Activated naive CD8-positive, alpha-beta T cell treated with anti-CD3 and anti-CD28 coated beads, Interleukin-2, amount 50 U/mL, for 24 hours (primary cell): ENCODE results near the gene GRM7.

Experiments
- ATAC-seq: fragments of 150-1000 bp; cut with Tn5 transposase; one replicate; pipeline ENCODE4 v1.10.0; 2021
- DNase-seq: peaks from one replicate; pipeline ENCODE4 v3.0.0; 2021
- H3K27ac Mint-ChIP-seq: one replicate; pipeline ENCODE4 v1.8.0; 2021; ENCODE audit warnings: mild to moderate bottlenecking, mixed read lengths
- H3K27me3 Mint-ChIP-seq: one replicate; pipeline ENCODE4 v1.8.0; 2021; ENCODE audit warnings: mixed read lengths
- H3K36me3 Mint-ChIP-seq: one replicate; pipeline ENCODE4 v1.8.0; 2021; ENCODE audit warnings: low read depth, mixed read lengths
- H3K4me1 Mint-ChIP-seq: one replicate; pipeline ENCODE4 v1.8.0; 2021; ENCODE audit warnings: mixed read lengths
- H3K4me3 Mint-ChIP-seq: one replicate; pipeline ENCODE4 v1.8.0; 2021; ENCODE audit warnings: mild to moderate bottlenecking, moderate library complexity, mixed read lengths
- H3K9me3 Mint-ChIP-seq: one replicate; pipeline ENCODE4 v1.8.0; 2021; ENCODE audit warnings: mixed read lengths

GRM7 gene

DNA sequence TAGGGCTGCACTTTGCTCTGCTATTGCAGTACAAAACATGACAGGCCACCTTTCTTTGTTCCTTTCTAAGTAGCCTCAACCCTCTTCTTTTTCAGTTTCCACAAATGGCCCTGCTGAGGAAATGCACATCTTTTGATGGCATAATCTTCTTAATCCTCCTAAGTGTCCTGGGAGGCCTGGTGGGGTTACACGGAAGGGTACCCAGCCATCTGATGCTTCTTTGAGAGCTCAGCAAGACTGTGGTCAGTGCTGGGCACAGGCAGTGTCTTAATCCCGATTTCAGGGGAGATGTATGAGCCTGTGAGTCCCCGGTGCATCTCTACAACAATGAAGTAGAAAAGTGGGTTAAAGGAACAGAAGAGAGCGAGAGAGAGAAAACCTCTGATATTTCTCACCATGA is 404.8 kb downstream of the GRM7 start:
- Mint-ChIP-seq H3K27me3 (no peaks in the 10 kb centered on the region), H3K4me1 (no peaks in the 10 kb centered on the region), H3K9me3 (peaks cover 10% of the 10 kb centered on the region), H3K36me3 (no peaks in the 10 kb centered on the region), H3K4me3 (no peak overlapping the region), H3K27ac (no peak overlapping the region)
- DNase-seq (no peak), ATAC-seq (no peak)

DNA sequence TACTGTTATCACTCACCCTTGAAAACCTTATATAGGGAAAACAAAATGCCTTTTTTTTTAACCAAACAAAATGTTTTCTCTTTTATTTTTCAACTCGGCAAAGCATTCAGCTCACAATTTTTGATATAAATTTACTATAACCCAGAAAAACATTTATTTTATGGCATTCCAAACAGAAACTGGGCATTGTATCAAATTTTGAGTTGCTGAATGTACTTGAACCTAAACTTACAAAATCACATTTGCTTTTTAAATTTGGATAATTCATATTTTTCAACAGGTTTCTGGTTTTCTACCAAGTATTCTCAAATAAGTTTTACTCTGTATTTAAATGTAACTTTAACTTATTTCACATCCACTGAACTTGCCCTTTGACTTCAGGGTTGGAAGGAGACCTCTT is 405.6 kb downstream of the GRM7 start:
- Mint-ChIP-seq H3K27me3 (no peaks in the 10 kb centered on the region), H3K9me3 (peaks cover 10% of the 10 kb centered on the region), H3K36me3 (no peaks in the 10 kb centered on the region), H3K4me1 (no peaks in the 10 kb centered on the region), H3K27ac (no peak overlapping the region), H3K4me3 (no peak overlapping the region)
- DNase-seq (no peak), ATAC-seq (no peak)

DNA sequence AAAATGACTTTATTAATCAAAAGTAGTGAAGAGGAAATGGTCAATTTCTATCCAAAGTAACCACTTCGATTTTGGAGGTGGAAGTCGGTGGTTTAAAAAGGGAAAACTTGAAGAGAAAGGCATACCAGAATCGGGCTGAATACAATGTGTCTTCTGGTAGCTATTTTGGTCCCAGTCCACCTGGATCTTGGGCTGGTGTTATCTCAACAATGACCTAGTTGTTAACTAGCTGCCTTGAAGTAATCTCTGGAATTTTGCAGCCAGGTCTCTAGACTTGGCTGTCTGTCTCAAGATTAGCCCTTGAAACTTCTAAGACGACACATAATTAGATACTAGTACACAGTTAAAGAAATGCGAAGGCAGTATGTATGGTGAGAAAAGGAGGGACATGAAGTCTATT is 409.8 kb downstream of the GRM7 start:
- H3K4me1 Mint-ChIP-seq = no peaks in the 10 kb centered on the region
- ATAC-seq = no peak
- H3K27ac Mint-ChIP-seq = no peak overlapping the region
- H3K27me3 Mint-ChIP-seq = no peaks in the 10 kb centered on the region
- no peaks in the 10 kb centered on the region for H3K36me3 Mint-ChIP-seq
- no peak overlapping the region for H3K4me3 Mint-ChIP-seq
- no peak for DNase-seq
- H3K9me3 Mint-ChIP-seq = peaks cover 13% of the 10 kb centered on the region

DNA sequence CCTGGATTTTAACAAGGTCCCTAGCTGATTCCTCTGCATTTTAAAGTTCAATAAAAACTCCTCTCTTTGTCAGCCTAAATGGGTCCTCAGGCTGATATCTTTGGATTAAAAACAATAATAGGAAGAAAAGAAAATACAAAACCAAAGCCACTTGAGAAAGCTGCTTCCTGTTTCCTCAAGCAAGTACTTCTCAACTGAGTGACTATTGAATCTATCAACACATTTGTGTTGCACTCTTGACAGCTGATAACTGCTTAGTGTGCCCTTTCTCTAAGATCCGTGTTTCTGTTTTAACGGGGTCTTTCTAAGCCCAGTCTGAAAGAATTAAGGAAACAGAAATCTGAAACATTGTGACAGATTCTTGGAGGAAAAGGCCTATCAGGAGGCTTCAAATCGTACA is 410.7 kb downstream of the GRM7 start:
- Mint-ChIP-seq H3K36me3 (no peaks in the 10 kb centered on the region), H3K4me1 (no peaks in the 10 kb centered on the region), H3K27me3 (no peaks in the 10 kb centered on the region), H3K4me3 (no peak overlapping the region), H3K27ac (no peak overlapping the region), H3K9me3 (peaks cover 13% of the 10 kb centered on the region)
- no peak for DNase-seq
- no peak for ATAC-seq

DNA sequence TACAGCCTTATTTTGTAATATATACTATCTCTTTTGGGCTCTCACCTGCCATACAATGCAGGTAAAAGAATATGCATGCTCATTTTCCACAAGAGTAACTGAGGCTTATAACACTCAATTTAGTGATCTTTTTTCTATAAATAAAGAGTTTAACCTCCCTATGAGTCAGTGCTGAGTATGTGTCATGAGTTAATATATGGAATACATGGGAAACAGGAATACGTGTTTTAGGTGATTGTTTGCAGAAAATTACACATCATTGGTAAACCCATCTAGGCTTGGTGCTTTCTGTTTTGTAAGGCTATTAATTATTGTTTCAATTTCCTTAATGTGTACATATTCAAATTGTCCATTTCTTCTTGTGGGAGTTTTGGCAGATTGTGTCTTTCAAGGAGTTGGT is 411.3 kb downstream of the GRM7 start:
- H3K4me3 Mint-ChIP-seq = no peak overlapping the region
- no peaks in the 10 kb centered on the region for H3K27me3 Mint-ChIP-seq
- ATAC-seq (no peak), DNase-seq (no peak)
- H3K4me1 Mint-ChIP-seq = no peaks in the 10 kb centered on the region
- H3K27ac Mint-ChIP-seq = no peak overlapping the region
- peaks cover 12% of the 10 kb centered on the region for H3K9me3 Mint-ChIP-seq
- no peaks in the 10 kb centered on the region for H3K36me3 Mint-ChIP-seq

DNA sequence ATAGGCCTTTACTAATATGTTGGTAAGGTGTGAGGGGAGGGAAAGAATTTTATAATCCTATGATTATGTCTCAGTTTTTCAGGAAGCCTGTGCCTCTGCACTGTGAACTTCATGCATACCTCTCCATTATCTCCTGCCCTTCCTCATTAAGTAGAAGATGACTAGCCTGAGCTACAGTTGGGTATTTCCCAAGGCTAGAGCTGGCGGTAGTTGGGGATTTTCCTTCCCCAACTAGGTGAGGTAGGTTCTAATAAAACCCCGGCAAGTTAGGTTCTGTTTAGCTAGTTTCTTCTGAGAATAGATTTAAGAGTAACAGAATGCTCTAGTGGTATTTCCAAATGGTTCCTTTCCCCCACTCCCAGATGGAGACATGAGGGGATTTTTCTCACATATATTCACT is 414.5 kb downstream of the GRM7 start:
- Mint-ChIP-seq H3K9me3 (peaks cover 8% of the 10 kb centered on the region), H3K4me3 (no peak overlapping the region), H3K27me3 (no peaks in the 10 kb centered on the region), H3K4me1 (no peaks in the 10 kb centered on the region), H3K36me3 (no peaks in the 10 kb centered on the region), H3K27ac (no peak overlapping the region)
- no peak for DNase-seq
- no peak for ATAC-seq

DNA sequence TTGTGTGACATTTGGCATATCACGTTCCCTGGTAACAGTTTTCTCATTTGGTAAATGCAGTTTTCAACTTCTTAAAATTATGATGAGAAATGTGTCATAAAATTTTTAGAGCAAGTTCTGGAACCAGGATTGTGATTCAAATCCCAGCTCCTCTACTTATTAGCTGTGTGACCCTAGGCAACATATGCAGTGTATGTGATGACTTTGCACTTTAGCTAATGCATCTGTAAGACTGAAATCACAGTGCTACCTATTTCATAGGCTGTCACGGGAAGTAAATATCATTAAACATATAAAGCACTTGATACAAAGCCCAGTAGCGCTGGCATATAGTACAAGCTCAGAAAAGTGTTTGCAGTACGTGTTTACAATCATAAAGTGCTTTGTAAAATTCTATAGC is 419.4 kb downstream of the GRM7 start:
- DNase-seq (no peak), ATAC-seq (no peak)
- Mint-ChIP-seq H3K27ac (no peak overlapping the region), H3K36me3 (no peaks in the 10 kb centered on the region), H3K4me3 (no peak overlapping the region), H3K27me3 (no peaks in the 10 kb centered on the region), H3K9me3 (no peaks in the 10 kb centered on the region), H3K4me1 (no peaks in the 10 kb centered on the region)

DNA sequence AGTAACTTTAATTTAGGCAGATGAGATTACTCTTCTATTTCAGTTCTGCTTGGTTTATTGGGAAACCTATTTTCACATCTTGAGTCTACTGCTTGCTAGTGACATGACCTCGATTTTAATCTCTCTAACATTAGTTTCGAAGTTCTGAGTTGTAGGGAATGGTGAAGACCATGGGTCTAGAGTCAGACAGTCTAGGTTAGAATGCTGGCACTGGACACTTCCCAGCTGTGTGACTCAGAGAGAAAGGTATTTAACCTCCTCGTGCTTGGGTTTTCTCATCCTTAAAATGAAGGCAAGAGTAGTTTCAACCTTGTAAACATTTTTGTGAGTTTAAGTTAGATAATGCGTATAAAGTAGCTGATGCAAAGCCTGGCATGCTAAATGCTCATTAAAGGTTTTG is 422.1 kb downstream of the GRM7 start:
- H3K27ac Mint-ChIP-seq = no peak overlapping the region
- DNase-seq (no peak), ATAC-seq (no peak)
- H3K9me3 Mint-ChIP-seq = no peaks in the 10 kb centered on the region
- H3K4me3 Mint-ChIP-seq = no peak overlapping the region
- H3K4me1 Mint-ChIP-seq = no peaks in the 10 kb centered on the region
- H3K27me3 Mint-ChIP-seq = no peaks in the 10 kb centered on the region
- H3K36me3 Mint-ChIP-seq = no peaks in the 10 kb centered on the region

DNA sequence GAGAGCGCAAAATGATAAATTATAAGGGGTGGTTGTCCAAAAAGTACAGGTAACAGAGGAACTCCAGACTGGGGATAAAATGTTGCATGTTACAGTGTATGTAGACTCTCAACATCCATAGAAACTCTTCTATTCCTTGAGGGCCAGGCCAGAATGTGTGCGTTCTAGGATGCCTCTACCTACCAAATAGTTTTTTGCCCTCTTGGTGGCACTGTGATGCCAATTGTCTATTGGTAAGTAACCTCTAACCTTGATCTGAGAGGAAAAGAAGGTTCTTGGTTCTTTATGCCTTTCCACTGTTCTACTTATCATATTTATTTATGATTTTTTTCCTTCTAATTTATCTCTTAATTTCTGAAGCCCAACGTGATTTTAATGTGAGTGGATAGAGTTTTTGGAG is 424.6 kb downstream of the GRM7 start:
- H3K36me3 Mint-ChIP-seq = no peaks in the 10 kb centered on the region
- no peaks in the 10 kb centered on the region for H3K9me3 Mint-ChIP-seq
- no peak for DNase-seq
- H3K4me1 Mint-ChIP-seq = no peaks in the 10 kb centered on the region
- no peak overlapping the region for H3K27ac Mint-ChIP-seq
- ATAC-seq = no peak
- no peaks in the 10 kb centered on the region for H3K27me3 Mint-ChIP-seq
- no peak overlapping the region for H3K4me3 Mint-ChIP-seq

DNA sequence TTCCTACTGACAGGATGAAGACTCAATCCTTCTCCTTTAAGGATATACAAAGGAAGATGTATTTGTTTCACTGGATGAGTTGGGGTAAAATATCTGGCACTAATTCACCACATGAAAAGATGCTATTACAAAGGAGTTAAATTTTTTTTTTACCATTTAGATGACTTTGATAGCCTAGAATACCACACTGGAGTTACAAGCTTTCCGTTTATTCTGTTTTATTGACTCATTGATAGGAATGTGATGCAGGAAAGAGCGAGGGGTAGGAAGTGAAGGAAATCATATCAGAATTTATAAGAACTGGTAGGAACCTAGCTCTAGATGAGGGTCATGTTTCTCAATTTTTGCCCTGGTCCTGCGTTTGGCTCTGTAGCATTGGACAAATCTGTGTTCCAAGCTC is 427.2 kb downstream of the GRM7 start:
- Mint-ChIP-seq H3K27me3 (no peaks in the 10 kb centered on the region), H3K4me3 (no peak overlapping the region), H3K36me3 (no peaks in the 10 kb centered on the region), H3K9me3 (no peaks in the 10 kb centered on the region), H3K27ac (no peak overlapping the region), H3K4me1 (no peaks in the 10 kb centered on the region)
- no peak for DNase-seq
- ATAC-seq = no peak

DNA sequence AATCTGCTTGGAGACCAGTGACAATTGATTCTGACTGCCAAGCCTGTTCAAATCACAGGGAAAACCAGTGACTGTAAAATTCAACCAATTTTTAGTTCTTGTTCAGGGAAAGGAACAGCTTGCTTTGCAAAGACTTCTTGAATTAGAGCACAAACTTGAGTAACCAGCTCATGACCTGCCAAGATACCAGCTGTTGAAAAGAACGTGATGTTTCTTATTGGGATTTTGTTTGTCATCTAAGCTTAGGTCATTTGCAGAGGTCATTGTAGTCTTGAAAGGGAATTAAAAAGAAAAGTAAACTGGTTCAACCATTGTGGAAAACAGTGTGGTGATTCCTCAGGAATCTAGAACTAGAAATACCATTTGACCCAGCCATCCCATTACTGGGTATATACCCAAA is 428.2 kb downstream of the GRM7 start:
- H3K27ac Mint-ChIP-seq = no peak overlapping the region
- no peaks in the 10 kb centered on the region for H3K36me3 Mint-ChIP-seq
- peaks cover 3% of the 10 kb centered on the region for H3K9me3 Mint-ChIP-seq
- no peaks in the 10 kb centered on the region for H3K4me1 Mint-ChIP-seq
- ATAC-seq = no peak
- H3K27me3 Mint-ChIP-seq = no peaks in the 10 kb centered on the region
- DNase-seq = no peak
- H3K4me3 Mint-ChIP-seq = no peak overlapping the region

DNA sequence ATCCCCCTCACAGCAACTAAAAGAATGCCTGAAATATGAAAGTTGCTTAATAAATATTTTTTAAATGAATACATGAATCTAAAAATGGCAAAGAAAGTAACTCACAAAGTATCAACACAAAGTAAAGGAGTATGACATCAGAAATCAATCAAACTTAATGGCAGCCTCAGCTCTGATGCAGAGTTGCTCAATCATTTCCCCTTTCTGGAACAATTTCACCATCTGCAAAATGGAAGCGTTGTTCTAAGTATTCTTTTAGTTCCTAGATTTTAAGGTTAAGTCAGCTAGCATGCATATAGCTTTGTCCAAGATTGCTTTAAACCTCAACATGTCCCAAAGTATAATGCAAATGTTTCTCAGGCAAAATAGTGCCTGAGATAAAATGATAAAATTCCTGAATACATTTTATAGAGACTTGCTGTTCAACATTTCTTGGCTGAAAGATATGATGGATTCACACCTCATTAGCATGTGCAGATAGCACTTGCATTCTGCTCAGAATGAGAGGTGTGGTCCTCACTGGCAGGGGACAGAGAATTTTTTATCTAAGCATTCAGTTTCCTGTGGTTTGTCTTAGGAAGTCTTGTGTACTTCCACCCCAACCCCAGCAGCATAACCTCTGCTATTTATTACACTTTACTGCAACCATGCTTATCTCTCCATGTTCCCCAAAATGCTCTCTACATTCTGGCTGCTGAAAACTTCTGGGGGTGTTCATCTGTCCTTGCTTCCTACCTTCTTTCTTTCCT is 429.3 kb downstream of the GRM7 start:
- ATAC-seq = no peak
- Mint-ChIP-seq H3K27me3 (no peaks in the 10 kb centered on the region), H3K4me3 (no peak overlapping the region), H3K36me3 (no peaks in the 10 kb centered on the region), H3K27ac (no peak overlapping the region), H3K4me1 (no peaks in the 10 kb centered on the region), H3K9me3 (peaks cover 3% of the 10 kb centered on the region)
- DNase-seq = no peak

DNA sequence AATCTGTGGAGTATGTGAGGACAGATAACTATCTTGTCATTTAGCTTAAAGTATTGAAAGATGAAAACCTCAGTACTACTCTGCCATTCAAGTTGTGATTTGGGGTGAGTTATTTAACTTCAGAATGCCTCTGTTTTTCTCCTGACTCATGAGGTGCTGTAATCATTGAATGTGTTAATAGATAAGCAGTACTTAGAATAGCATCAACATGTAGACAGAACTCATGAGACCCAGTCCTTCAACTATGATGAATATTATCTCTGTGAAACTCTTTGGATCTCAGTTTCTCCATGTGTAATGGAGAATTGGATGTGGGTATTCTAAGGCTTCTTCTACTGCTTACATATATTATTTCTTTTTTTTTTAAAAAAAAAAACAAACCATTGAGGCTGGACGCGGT is 431.4 kb downstream of the GRM7 start:
- DNase-seq (no peak), ATAC-seq (no peak)
- peaks cover 3% of the 10 kb centered on the region for H3K9me3 Mint-ChIP-seq
- H3K36me3 Mint-ChIP-seq = no peaks in the 10 kb centered on the region
- H3K27me3 Mint-ChIP-seq = no peaks in the 10 kb centered on the region
- no peaks in the 10 kb centered on the region for H3K4me1 Mint-ChIP-seq
- no peak overlapping the region for H3K27ac Mint-ChIP-seq
- no peak overlapping the region for H3K4me3 Mint-ChIP-seq

DNA sequence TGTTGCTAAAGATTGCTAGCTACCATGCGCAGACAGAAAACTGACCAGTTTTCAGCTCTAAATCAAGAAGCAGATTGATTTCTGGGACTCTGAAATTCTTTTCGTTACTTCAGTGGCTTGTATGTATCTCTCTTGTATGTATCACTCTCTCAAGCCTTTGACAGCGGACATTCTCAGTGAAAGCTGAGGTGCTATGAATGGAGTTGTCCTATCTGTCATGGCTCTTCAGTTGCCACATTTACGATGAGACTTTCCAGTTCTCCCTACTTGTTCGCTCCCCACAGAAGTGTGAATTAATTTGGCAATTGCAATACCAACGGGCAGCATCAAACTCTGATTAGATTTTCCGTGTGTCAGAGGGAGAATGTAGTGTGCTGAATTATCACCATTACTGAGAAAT is 432.4 kb downstream of the GRM7 start:
- ATAC-seq (no peak), DNase-seq (no peak)
- no peaks in the 10 kb centered on the region for H3K27me3 Mint-ChIP-seq
- no peaks in the 10 kb centered on the region for H3K36me3 Mint-ChIP-seq
- H3K4me1 Mint-ChIP-seq = no peaks in the 10 kb centered on the region
- no peak overlapping the region for H3K27ac Mint-ChIP-seq
- H3K9me3 Mint-ChIP-seq = peaks cover 3% of the 10 kb centered on the region
- no peak overlapping the region for H3K4me3 Mint-ChIP-seq

DNA sequence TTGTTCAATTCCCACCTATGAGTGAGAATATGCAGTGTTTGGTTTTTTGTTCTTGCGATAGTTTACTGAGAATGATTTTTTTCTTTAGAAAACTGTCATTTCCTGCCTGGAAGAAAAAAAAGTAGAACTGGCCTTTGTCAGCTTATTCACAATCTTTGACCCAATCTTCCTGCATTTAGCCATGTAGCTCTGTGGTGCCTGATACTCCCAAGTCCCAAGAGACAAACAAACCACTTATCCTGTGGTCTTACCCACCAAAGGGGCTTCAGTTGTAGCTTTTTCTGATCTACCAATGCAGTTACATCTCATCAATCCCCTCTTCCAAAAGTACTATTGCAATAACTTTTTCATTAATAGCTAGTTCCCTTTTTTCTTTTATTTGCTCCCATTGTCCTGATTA is 444.6 kb downstream of the GRM7 start:
- no peak for ATAC-seq
- DNase-seq = no peak
- Mint-ChIP-seq H3K27ac (no peak overlapping the region), H3K9me3 (peaks cover 13% of the 10 kb centered on the region), H3K4me3 (no peak overlapping the region), H3K27me3 (no peaks in the 10 kb centered on the region), H3K36me3 (no peaks in the 10 kb centered on the region), H3K4me1 (no peaks in the 10 kb centered on the region)

DNA sequence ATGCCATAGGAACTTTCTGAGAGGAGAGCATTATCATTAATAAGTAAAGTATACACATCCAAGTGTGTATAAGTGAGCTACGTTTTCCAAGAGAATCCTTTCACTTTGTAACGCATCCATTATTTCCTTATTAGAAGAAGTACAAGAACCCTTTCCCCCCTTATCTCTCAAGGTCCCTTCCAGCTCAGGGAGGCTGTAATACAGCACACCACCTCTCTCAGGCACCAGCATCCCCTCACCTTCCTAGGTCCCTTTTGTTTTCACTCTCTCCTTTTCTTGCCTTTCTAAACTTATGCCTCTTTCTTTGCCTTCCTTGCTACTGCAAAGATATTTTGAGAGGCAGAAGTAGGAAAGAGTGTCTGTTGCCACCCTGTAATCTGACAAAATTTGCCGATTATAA is 446.0 kb downstream of the GRM7 start:
- Mint-ChIP-seq H3K4me1 (no peaks in the 10 kb centered on the region), H3K27me3 (no peaks in the 10 kb centered on the region), H3K36me3 (no peaks in the 10 kb centered on the region), H3K27ac (no peak overlapping the region), H3K4me3 (no peak overlapping the region), H3K9me3 (peaks cover 13% of the 10 kb centered on the region)
- ATAC-seq = no peak
- no peak for DNase-seq
